ENCODE measurements around the gene ZNF426.

The ZNF426 gene

DNA sequence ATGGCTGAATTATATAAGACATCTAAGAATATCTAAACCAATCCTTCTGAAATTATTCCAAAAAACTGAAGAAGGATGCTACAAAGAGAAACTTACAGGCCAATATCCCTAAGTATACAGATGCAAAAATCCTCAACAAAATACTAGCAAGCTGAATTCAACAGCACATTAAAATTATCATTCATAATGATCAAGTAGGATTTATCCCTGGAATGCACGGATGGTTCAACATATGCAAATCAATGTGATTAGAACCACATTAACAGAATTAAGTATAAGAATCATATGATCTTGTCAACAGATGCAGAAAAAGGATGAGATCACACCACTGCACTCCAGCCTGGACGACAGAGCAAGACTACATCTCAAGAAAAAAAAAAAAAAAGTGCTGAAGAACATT, 53.3 kb downstream of the ZNF426 start:
- peaks cover 50% of the 10 kb centered on the region for H3K9me3 ChIP-seq (ENCODE audit: insufficient read depth, low read depth, low read length)
- H3K27me3 ChIP-seq (ENCODE audit: insufficient read depth, low read length): no peaks in the 10 kb centered on the region
- no peak overlapping the region for H3K27ac ChIP-seq (ENCODE audit: low read length)
- H3K36me3 ChIP-seq (ENCODE audit: insufficient read depth, low read depth, low read length): no peaks in the 10 kb centered on the region
- no peaks in the 10 kb centered on the region for H3K4me1 ChIP-seq (ENCODE audit: insufficient read depth, low read length)
- H3K4me3 ChIP-seq (ENCODE audit: low read length): no peak overlapping the region
- H3K9ac ChIP-seq (ENCODE audit: low read depth, low read length): no peak overlapping the region

DNA sequence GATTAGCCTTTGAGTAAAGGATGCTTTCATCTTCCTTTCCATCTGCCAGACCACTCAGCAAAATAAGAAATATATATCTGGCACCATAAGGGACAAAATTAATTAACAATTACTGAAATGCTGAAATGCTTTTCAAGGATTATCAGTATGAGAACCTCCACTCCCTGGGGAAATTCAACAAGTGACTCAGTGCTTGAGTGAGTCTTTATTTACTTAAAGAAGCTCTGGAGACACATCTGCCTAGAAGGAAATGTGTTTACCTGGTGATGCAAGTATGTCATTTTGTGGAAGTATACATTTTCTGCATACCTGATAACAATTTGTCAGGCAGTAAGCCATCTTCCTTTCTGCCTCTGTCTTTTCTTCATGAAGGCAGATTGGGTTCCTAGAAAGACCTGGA, 63.5 kb downstream of the ZNF426 start:
- Histone ChIP-seq H3K36me3 (ENCODE audit: insufficient read depth, low read depth, low read length) (no peaks in the 10 kb centered on the region), H3K27me3 (ENCODE audit: insufficient read depth, low read length) (no peaks in the 10 kb centered on the region), H3K9me3 (ENCODE audit: insufficient read depth, low read depth, low read length) (peaks cover 94% of the 10 kb centered on the region), H3K4me1 (ENCODE audit: insufficient read depth, low read length) (no peaks in the 10 kb centered on the region), H3K27ac (ENCODE audit: low read length) (no peak overlapping the region), H3K9ac (ENCODE audit: low read depth, low read length) (no peak overlapping the region), H3K4me3 (ENCODE audit: low read length) (no peak overlapping the region)
